HG02981 (cell line): ENCODE measurements around the gene WNT2B.

ENCODE experiments used
- ATAC-seq: cut with Tn5 transposase; IDR thresholded peaks from one replicate; pipeline ENCODE4 v1.9.1; 2021; ENCODE audit warnings: mild to moderate bottlenecking, moderate library complexity; ENCODE audit not compliant: unreplicated experiment

WNT2B gene

DNA sequence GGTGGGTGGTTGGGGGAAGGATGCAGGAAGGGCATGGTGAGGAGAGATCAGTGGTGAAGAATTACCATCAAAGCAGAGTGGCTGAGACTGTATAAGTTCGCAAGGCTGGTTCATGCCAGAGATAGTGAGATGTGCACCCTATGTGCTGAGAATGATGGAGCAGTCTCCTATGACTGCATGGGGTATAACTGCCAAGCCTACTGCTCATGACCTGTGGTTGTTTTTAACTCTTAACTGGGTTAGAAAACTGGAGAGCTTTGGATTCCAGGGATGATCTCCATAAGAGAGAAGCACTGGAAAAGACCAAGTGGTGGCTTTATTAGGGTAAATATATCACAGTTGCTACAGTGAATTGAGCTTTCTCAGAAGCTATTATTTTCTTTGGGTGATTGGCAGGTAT lies 16.2 kb downstream of the WNT2B start:
- ATAC-seq, result no peak

DNA sequence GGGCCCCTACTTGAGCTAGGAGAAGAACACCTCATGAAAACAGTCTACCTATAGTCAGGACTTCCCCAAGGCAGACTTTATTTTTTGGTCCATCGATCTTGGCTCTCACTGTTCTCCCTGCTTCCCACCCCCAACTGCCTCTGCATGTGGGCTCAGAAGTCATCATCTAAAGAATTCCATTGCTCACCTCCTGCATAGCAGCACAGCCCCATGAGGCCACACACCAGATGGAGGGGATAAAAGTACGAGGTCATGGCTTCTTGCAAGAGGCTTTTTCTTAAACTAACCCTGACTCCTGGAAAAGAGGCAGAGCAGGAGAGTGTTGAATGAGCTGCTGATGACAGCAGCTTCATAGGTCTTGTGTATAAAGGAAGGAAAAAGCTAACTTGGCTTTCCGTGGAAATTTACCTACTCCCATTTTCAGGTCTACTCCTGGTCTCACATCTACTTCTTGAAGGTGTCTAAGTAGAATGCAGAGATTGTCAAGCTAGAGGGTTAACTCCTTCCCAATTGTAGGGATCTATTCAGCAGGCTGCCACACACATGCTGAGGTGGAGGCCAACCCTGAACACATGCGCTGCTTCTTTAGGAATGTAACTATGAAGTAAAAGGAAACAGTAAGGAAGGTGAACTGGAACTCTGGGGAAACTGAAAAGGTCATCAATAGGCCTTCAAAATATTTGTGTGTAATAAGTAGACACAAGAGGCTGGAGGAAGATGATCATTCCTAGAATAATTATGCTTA lies 18.7 kb downstream of the WNT2B start:
- ATAC-seq, result no peak

DNA sequence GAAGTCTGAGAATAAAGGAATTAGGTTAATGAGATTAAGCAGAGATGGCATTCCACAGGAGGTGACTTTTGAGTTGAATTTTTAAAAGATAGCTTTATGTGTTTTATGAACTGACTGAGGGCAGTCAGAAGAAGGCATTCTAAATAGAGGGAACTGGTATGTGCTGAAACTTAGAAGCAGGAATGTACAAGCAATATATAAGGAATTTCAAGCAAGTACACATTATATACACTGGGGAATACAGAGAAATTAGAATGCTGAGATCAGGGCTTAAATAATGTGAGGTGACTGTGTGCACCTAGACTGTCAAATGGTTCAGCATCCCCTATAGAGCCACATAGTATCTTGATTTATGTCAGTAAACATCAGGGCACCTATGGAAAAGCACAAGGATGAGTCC lies 19.3 kb downstream of the WNT2B start:
- no peak for ATAC-seq

DNA sequence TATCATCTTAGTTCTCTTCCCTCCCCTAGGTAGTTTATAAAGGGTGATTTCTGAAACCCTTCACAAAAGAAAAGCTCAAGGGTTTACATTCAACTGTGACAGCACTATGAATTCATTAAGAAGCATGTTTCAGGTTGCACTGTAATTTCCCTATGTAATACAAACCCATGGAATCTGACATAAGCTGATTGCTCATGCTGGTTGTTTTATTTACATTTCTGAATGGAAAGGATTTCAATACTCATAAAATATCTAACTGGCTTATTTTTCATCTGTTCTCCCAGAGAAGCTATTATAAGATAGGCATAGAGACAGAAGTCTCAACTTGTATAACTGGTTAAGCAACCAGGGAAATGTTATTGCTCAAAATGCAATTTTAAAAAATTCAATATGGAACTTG lies 20.5 kb downstream of the WNT2B start:
- no peak for ATAC-seq

DNA sequence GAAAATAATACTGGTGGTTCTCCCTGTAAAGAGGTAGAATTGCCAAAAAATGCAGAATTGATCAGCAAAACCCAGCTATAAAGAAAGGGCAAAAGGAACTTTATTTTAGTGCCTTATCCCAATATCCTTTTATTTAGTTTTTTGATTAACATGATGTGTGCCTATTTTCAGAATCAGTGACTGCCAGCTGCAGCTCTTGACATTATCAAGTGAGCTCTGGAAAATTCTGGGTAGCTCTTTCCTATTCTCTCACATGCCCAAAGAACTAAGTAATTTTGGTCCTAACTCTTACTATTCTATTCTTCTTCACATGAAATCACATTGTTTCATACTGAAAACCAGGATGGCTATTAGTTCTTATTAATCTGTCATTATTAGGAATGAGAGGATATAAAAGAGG lies 22.1 kb downstream of the WNT2B start:
- no peak for ATAC-seq

DNA sequence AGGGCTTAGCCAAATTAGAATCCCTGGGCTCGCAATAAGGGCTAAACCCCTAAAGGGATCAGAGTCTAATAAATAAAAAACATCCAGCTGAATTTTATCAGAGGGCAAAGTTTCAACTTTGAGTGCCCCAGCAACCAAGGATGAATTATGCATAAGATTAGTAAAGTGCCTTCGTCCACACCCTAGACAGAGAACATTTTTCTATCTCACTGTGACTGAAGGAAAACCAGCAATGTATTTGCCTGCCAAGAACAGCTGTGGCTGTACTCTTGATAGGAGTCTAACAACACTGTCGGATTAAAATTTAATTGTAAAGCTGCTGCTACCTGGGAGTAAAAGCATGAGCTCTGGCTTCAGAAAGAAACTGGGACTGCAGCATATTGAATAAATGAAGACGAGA lies 23.3 kb downstream of the WNT2B start:
- ATAC-seq, result no peak

DNA sequence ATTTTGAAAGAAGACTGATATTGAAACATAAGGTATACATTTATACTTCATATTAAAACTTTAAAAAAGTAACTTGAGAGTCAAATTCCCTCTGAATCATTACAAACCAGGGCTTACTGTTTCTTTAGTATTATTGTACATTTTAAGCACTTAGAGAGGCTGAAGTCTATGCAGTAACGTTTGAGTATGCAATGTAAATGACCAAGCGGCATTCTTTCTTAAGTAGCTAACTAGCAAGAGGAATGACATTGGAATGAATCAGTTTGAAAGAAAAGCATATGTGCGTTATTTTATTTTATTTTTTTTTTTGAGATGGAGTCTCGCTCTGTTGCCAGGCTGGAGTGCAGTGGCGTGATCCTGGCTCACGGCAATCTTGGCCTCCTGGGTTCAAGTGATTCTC lies 24.3 kb downstream of the WNT2B start:
- ATAC-seq, result no peak

DNA sequence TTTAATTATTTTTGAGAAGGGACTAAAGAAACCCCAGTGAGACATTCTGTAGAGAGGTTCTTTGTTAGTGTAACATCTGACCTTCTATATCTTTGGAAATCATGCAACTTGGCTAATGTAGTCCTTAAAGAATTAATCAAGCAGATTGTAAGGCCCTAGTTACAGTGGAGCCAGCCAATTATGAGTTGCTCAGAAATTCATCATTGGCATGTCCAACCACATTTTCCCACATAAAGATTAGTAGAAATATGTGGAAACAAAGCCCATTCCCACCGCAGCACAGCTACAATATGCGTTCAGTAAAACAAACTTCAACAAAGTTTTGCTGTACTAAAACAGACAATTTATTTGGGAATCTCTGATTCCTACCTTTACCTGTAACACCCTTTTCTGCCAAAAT lies 27.8 kb downstream of the WNT2B start:
- no peak for ATAC-seq

DNA sequence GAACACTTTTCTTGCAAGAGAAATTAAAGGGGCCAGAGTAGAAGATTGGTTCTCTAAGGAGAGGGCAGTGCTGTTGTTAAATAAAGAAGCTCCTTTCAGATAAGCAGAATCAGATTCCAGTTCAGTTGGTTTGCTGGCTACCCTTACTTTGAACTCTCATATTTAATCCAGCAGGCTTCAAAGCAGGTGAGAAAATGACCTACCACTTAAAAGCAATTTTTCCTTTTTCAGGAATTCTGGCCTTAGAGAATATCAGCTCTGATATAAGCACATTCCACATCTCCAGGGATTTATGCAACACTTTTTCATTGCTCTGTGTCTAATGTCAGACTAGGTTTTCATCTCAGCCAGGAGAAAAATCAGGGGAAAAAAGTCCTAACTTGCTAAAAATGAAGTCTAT lies 28.7 kb downstream of the WNT2B start:
- no peak for ATAC-seq

DNA sequence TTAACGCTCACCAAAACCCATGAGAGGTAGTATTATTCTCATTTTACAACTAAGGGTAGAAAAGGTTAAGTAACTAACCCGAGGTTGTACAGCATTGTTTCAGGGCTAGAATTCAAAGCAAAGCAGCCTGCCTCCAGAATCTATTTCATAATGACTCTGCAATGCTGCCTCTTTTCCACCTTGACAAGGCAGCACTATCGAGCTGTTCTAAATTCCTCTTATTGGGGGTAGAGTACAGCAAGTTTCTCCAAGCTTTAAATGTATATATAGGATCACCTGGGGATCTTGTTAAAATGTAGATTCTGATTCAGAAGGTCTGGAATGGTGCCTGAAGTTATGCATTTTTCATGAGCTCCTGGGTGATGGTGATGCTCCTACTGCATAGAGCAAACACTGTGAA lies 30.1 kb downstream of the WNT2B start:
- ATAC-seq, result no peak

DNA sequence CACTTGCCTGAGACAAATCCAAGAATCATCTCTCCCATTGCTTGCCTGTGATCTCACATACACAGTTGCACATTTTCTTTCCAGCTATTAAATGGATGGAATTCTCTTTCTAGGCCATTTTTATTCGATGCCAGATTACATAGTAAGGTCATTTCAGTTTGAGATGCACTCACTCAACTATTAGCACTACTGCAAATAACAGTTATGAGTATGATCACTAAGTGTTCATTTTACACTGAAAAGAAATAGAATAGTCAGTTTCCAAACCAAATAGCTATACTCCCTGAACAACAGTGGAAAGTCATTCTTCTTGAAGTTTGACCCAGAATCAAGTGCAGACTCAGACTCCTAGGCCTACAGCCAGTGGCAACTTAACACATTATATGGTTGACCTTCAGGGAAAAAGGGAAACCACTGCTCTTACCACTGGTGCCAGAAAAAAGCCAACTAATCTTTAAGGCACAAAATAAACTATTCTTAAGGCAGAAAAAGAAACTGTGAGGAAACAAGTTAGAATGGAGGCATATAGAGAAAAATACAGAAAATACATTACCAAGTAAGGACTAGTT lies 31.5 kb downstream of the WNT2B start:
- ATAC-seq, result no peak

DNA sequence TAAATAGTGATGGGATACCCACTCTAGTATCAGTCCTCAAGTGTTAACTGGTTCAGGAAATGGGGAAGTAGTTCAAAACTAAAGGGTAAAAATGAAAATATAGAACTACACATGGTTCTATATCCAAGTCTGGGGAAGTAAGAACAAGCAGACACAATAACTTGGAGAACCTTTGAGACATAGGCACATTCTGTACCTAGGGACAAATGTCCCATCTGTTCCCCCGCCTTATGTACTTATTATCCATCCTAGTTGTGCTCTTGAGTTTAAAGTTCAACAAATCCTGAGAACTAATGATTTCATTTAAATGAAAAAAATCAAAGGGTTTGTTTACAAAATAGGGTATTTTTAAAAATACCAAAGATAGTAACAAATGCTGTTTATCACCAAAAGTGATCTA lies 32.5 kb downstream of the WNT2B start:
- ATAC-seq, result no peak

DNA sequence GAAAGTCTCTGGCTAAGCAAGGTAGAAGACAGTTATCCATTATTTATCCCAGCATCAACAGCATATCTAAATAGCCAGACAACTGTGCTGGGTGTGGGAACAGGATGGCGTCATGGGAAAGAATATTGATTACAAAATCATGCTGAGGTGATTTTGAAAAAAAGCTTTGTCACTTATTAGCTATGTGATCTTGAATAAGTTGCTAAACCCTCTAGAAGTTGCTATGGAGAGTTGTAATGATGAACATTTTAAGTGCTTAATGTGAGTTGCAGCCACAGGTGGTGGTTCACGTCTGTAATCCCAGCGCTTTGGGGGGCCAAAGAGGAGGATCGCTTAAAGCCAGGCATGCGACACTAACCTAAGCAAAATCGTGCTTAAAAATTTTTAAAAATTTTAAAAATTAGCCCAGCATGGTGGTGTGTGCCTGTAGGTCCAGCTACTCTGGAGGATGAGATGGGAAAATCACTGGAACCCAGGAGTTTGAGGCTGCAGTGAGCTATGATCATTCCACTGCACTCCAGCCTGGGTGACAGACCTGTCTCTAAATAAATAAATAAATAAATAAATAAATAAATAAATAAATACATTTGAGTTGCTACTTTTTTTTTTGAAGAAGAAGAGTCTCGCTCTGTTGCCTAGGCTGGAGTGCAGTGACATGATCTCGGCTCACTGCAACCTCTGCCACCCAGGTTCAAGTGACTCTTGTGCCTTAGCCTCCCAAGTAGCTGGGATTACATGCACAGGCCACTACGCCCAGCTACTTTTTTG lies 33.6 kb downstream of the WNT2B start:
- no peak for ATAC-seq

DNA sequence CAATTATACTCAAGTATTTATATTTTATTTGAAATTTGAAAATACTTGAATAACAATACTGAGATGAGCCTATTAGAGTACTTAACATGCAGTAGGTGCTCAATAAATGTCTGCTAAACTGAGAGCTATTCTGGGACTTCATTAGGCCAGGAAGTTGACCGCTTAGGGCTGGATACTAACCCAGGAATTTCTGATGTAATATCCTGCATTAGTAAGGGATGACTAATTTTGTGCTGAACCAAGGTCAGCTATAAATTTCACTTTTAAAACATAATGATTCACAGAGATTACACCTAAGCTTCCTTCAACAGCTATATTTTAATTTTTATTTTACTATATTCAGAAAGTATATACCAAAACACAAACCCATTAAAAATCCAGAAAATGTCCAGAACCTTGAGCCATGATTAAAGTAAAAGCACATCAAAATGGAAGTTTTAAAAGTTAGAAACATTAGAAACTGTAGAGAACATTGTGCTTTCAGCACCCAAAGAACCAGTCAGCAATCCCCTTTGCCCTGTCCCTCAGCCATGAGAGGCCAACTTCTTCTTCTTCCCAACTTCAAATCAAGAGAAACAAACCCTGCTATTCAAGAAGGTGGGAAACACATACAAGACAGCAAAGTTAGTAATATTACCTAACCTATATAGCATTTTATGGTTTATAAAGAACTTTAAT lies 35.4 kb downstream of the WNT2B start:
- ATAC-seq, result no peak

DNA sequence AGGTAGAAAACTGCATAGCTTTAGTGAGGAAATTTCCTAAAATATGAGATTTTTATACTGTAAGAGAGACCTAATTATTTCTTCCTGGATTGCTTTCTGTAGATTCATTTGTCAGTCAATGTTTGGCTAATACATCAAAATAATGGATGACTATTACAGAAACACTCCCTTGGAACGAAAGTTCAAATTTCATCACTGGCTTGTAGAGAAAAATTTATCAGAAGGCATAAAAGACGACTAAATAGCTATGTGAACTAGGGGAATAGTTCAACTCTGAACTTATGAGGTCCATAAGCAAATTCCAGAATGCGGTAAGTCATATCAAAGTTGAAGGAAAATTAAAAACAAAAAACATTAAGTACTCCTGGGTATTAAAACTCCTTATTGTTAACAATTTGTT lies 36.0 kb downstream of the WNT2B start:
- ATAC-seq, result no peak

DNA sequence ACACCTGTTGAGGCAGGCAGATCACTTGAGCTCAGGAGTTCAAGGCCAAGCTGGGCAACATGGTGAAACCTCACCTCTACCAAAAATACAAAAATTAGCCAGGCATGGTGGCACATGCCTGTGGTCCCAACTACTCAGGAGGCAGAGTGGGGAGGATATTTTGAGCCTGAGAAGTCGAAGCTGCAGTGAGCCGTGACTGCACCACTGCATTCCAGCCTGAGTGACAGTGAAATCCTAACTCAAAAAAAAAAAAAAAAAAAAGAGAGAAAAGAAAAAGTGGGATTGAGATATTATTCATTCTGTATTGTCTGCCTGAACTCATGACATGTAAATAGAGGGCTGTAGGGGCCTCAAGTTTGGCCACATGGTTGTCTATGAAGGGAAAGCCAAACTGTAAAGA lies 37.3 kb downstream of the WNT2B start:
- ATAC-seq, result no peak

DNA sequence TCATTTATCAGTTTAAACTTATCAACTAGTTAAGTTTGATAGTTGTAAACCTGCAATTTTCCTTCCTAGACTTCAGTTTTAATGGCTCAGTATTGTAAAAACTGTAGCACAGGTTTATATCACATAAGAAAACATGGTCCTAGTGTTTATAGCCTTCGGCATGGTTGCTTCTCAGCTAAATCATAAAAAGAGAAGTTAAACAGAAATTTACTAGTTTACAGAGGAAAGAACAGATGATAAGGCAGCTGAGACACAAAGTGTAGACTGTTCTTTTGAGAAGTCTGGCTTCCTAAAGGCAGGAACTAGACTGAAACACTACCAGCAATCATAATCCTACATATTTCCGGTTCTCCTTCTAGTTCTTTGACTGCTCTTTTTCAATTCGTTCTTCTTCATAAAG lies 39.8 kb downstream of the WNT2B start:
- ATAC-seq, result no peak

DNA sequence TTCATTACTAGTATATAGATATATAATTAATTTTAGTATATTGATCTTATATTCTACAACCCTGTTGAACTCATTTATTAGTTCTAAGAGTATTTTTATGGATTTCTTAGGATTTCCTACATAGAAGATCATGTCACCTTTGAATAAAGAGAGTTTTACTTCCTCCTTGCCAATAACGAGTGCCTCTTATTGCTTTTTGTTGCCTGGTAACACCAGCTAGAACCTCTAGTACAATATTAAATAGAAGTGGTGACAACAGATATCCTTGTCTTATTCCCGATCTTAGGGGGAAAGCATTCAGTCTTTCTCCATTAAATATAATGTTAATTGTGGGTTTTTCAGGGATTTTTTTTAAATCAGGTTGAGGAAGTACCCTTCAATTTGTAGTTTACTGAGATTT lies 40.8 kb downstream of the WNT2B start:
- no peak for ATAC-seq

DNA sequence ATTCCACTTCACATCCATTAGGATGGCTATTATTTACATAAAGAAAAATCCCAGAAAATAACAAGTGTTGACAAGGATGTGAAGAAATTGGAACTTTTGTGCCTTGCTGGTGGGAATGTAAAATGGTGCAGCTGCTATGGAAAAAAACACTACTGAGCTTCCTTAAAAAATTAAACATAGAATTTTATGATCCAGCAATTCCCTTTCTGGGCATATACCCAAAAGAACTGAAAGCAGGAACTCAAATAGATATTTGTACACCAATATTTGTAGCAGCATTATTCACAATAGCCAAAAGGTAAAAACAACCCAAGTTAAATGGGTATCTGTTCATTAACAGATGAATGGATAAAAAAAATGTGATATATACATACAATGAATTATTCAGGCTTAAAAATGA lies 45.6 kb downstream of the WNT2B start:
- no peak for ATAC-seq

DNA sequence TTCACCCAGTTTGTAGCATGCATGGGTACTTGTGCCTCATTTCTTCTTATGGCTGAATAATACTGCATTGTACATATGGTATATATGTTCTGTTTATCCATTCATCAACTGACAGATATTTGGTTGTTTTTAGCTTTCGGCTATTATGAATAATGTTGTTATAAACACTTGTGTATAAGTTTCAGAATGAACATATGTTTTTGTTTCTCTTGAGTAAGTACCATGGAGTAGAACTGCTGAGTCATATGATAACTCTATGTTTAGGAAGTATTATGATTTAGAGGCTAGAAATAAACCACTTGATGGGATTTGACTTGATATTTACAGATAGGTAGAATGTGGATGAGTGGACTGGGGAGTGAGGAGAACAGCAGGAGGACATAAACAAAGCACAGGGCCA lies 48.6 kb downstream of the WNT2B start:
- ATAC-seq, result no peak

DNA sequence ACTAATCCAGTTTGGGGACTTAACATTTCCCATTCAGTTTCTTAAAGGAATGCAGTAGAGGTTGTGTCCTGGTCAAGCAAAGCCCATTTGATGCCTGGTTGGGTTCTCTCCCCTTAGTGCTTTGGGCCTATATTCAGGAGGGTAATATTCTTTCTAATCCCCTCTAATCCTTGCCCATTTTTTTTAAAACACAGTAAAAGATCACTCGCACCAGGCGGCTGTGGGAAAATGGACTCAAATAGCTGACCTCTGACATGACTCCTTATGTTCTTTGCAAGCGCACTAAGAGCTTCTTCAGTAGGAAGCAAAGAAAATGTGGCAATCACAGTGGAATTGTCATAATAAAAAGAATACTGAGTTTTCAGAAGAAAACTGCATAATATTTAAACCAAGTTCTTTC lies 49.9 kb downstream of the WNT2B start:
- no peak for ATAC-seq

DNA sequence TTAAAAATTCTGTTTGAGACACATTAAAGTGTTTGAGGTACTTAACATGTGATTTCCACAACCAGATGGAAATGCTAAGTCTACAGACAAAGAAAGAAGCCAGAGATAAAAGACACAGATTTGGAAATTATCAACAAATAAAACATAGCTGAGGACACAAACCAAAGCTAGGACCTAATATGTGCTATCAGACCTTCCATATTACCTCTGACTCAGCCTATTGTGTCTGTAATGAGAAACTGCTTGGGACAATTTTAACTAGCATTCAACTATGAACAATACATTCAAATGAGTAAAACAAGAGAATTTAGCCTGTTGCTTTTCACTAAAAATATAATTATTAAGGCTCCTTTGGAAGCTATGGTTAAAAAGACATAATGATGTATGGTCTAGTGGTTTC lies 54.6 kb downstream of the WNT2B start:
- ATAC-seq, result no peak
